Epithelial cell of prostate (primary cell): ENCODE results near the gene CLEC4G.

ENCODE experiments used
- DNase-seq: peaks from one replicate; pipeline ENCODE4 v3.0.0-alpha.2; 2011; ENCODE audit warnings: low read depth, low spot score
- H3K27ac ChIP-seq: fragments of 450-650 bp; 2 replicates; pipeline ENCODE4 v1.5.1; 2017; ENCODE audit warnings: mild to moderate bottlenecking

The CLEC4G gene

DNA sequence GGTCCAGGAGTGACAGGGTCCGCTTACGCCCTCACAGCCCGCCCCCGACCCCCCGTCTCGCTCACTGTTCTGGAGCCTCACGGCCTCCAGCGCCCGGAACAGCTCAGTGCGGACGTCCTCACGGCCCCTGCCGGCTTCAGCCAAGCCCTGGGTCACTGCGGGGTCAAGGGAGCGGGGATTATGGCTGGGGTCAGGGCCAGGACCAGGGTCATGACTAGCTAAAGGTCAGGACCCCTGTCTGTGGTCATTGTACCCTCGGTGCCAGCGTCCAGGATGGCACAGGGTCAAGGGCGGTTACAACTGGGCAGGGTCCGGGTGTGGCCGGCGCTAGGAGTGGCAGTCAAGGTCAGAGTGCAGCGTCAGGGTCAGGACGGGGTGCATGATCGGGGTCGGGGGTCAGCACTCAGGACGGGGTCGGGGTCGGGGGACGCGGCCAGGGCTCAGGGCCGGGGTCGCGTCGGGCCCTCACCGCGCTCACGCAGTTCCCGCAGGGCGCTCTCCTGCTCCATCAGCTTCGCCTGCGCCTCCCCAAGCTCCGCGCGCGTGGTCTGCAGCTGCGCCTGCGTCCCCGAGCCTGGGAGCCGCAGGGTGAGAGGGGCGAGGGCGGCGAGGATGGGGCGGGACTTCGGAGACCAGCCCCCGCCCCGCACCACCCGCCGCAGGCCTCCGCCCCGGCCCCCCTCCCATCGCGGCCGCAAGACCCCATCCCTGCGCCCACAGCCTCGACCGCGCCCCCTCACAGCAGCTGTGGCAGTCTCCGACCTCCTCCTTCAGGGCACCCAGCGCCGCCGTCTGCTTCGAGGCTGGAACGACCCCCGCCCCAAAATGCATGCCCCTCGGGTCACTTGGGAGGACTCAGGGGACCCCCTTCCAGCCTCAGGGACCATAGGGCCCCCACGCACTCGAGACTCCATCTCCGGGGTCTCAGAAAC is 1.4 kb downstream of the CLEC4G start:
- no peak overlapping the region for H3K27ac ChIP-seq
- no peak for DNase-seq

DNA sequence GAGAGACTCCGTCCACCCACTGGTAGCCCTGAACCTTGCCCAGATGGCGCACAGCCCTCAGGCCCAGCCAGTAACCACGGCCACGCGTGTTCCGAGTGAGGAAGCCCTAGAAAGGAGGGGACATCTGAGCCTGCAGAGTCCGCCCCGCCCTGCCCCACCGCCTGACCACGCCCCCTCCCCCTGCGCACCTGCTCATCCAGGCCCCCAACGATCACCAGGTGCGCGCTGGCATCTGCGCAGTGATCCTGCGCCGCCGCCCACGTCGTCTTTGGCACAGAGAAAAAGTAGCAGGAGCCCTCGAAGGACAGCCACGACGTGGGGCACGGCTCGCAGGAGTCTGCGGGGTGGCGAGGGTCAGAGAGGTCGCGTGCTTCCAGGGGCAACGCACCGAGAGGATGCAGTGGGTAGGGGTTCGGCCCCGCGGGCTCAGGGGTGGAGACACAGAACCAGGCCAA is 2.1 kb downstream of the CLEC4G start:
- DNase-seq: no peak
- H3K27ac ChIP-seq: no peak overlapping the region

GRCh38 chr19:7729211-7729610 is 2.7 kb downstream of the CLEC4G start:
- no peak overlapping the region for H3K27ac ChIP-seq
- DNase-seq: no peak

- H3K27ac ChIP-seq: no peak overlapping the region
- no peak for DNase-seq
Measured at GRCh38 chr19:7725791-7726190, 6.1 kb downstream of the CLEC4G start.

DNA sequence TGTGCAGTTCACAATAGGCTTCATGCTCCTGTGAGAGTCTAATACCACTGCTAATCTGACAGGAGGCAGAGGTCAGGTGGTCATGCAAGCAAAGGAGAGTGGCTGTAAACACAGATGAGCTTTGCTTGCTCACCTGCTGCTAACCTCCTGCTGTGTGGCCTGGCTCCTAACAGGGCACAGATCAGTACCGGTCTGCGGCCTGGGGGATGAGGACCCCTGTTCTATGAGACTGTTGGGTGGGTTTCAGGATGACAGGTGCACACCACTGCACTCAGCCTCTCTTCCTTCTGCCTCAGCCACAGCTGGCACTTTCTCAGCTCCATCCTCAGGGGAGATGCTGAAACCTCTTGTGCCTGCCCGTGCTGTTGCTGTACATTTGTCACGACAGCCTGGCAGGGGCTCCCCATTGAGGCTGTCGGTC is 9.7 kb downstream of the CLEC4G start:
- no peak overlapping the region for H3K27ac ChIP-seq
- no peak for DNase-seq

DNA sequence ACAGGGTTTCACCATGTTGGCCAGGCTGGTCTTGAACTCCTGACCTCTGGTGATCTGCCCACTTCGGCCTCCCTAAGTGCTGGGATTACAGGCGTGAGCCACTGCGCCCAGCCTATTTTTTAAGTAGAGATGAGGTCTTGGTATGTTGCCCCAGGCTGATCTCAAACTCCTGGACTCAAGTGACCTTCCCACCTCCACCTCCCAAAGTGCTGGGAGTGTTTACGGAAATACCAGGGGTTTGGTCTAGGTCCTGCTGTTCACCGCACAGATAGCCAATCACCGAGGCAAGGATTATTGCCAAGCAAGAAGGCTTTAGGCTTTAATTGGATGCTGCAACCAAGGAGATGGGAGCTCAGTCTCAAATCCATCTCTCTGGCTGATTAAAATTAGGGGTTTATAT is 11.6 kb downstream of the CLEC4G start:
- DNase-seq: no peak
- H3K27ac ChIP-seq: no peak overlapping the region

GRCh38 chr19:7718668-7719067 is 13.2 kb downstream of the CLEC4G start:
- DNase-seq: no peak
- no peak overlapping the region for H3K27ac ChIP-seq

GRCh38 chr19:7716762-7717161 is 15.1 kb downstream of the CLEC4G start:
- H3K27ac ChIP-seq: no peak overlapping the region
- no peak for DNase-seq

DNA sequence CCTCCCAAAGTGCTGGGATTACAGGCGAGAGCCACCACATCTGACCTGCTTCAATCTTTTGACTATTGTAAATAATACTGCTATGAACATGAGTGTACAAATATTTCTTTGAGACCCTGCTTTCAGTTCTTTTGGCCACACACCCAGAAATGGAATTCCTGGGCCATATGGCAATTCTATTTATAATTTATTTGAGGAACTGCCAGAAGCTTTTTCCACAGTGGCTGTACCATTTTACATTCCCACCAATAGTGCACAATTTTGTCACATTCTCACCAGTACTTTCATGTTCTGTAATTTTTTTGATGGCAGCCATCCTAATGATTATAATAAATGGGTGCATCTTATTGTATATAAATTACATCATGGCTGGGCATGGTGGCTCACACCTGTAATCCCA is 16.2 kb downstream of the CLEC4G start:
- DNase-seq: no peak
- no peak overlapping the region for H3K27ac ChIP-seq

GRCh38 chr19:7710616-7711015 is 21.3 kb downstream of the CLEC4G start:
- DNase-seq: no peak
- H3K27ac ChIP-seq: no peak overlapping the region

DNA sequence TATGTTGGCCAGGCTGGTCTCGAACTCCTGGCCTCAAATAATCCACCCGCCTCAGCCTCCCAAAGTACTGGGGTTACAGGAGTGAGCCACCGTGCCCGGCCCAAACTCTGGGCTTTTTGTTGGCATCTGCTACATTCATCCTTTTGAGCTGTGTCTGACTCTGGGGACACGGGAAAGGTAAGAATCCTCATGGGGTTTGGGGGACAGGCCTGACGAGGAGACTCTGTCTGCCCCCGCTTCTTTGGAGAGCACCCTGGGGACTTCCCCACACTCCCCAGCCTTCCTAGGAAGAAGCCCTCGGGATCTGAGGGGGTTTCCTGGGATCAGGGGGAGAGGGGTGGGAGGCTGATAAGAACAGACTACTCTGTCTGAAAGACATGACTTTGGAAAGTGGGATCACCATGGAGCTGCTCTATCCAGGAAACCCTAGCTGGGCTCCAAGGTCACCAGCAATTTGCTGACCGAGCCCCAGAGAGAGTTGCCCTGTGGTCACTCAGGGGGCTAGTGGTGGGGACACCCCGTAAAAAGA is 21.9 kb downstream of the CLEC4G start:
- no peak for DNase-seq
- no peak overlapping the region for H3K27ac ChIP-seq

GRCh38 chr19:7706955-7707456 is 24.9 kb downstream of the CLEC4G start:
- no peak overlapping the region for H3K27ac ChIP-seq
- no peak for DNase-seq

DNA sequence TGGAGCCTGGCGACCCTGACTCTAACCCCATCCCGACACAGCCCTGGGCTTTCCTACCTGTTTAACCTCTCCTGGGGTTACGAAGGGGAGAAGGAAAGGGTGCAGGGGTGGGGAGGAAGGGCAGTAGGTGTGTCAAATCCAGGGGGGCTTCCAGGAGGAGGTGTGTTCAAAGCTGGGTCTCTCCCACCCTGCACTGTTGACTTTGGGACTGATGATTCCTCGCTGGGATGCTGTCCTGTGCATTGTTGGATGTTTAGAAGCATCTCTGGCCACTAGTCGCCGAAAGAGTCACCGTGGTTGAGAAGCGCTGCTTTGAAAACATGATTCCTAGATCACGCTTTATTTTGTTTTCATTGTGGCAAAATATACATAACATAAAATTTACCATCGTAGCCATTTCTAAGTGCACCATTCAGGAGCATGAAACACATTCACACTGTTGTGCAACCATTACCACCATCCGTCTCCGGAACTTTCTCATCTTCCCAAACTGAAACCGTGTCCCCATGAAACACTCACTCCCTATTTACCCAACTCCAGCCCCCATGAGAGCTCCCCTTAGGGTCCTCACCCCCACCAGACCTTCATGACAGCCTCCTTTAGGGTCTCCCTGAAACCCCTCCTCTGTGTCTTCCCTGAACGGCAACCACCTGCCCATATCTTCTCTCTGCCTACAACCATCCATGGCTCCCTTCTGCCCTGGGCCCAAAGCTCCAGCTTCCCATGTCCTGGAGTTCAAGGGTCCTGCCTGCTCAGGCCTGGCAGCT is 25.5 kb downstream of the CLEC4G start:
- no peak for DNase-seq
- H3K27ac ChIP-seq: no peak overlapping the region

GRCh38 chr19:7705387-7706187 is 26.3 kb downstream of the CLEC4G start:
- H3K27ac ChIP-seq: no peak overlapping the region
- no peak for DNase-seq

DNA sequence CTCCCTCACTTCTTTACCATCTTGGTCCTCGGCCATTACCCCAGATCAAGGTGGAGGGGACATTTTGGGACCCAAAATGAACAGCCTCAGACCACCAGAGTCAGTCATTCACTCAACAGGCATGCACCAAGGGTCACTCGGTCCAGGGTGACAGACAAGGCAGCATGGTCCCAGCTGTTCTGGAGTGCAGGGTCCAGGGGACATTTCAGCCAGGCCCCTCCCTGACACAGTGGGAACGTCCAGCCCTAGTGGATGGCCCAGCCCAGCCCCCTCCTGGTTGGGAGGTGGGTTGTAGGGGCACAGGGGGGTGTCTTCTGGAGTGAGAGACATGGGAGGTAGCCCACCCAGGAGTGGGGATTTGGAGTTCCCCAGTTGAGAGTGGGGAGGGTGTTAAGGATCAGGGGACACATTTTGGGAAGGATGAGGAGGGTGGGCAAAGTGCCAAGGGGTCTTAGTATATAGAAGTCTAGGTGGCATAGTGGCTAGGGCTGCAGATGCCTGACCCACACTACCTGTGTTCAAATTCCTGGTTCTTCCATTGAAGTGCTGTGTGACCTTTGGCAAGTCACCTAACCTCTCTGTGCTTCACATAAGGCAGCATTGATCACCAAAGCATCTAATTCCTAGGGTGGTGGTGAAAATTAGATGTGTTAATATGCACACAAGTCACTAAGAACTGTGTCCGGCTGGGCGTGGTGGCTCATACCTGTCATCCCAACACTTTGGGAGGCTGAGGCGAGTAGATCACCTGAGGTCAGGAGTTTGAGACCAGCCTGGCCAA is 27.4 kb downstream of the CLEC4G start:
- DNase-seq: no peak
- H3K27ac ChIP-seq: no peak overlapping the region

GRCh38 chr19:7703332-7703731 is 28.6 kb downstream of the CLEC4G start:
- no peak for DNase-seq
- no peak overlapping the region for H3K27ac ChIP-seq

DNA sequence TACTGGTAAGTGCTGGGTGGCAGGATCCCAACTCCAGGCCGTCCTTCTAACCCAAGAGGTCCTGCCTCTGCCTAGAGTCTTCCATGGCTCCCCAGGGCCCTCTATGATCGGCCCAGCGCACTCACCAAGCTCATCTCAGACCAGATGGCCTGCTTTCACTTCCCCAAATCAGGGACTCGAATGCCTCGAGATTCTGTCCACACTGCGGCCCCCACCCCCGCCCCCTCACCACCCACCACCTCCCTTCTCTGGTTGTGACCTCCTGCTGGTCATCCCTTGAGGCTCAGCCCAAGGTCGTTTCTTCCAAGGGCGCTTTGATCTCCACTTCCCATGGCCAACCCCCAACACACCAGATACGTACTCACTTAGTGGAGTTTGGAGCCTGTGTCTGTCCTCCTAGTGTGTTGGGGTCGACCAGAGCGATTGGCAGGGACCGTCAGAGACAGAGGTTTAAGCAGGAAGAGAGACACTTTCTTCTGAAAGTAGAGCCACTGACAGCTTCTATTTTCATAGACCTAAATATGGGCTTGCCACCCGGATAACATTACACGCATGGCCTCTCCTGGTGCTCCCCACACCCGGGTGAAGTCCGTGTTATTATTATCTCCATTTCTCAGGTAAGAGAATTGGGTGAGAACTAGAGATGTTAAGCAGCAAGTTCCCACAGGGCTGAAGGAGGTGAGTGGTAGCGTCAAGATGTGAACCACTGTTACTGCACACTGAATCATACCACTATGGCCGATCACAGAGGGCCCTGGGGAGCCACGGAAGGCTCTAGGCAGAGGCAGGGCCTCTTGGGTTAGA is 30.1 kb downstream of the CLEC4G start, which contains the start of gene FCER2:
TSS of gene FCER2 (minus strand) at position 478 of the 804 bp plus-strand sequence. CDS start 2,371 bp downstream, outside the sequence.
- no peak within 1 kb of the TSS for H3K27ac ChIP-seq
- DNase-seq: no peak

DNA sequence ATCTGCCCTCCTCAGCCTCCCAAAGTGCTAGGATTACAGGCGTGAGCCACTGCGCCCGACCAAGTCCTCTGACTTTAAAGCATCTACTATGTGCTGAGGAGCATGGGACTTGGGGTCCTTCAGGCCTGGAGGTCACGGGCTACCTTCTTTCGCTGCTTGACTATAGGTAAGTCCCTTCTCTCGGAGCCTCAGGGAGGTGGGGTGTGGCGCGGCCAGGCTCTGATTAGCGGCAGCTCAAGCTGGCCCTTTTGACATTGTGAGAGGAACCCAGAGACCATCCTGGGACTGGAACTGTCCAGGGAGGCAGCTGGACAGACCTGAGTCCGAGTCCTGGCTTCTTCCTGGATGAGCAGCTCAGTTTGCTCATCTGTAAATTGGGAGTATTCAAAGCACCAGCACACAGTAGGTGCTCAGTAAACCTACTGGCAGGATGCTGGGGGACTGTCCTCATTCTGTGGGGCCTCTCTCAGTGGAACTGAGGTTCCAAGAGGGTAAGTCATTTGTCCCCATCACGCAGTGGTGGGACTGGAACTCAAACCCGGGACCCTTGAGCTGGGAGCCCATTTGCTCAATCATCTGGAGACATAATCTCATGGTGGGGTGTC is 30.8 kb downstream of the CLEC4G start:
- H3K27ac ChIP-seq: no peak overlapping the region
- DNase-seq: no peak
